ENCODE measurements around the gene ZIC3. TPM values are rescaled to one million over a fixed set of nuclear protein-coding genes. Genes with fewer than 3 reads are reported as not detected.

Gene ZIC3
- total RNA-seq, 1 donor from 2014 or later = not detected

DNA sequence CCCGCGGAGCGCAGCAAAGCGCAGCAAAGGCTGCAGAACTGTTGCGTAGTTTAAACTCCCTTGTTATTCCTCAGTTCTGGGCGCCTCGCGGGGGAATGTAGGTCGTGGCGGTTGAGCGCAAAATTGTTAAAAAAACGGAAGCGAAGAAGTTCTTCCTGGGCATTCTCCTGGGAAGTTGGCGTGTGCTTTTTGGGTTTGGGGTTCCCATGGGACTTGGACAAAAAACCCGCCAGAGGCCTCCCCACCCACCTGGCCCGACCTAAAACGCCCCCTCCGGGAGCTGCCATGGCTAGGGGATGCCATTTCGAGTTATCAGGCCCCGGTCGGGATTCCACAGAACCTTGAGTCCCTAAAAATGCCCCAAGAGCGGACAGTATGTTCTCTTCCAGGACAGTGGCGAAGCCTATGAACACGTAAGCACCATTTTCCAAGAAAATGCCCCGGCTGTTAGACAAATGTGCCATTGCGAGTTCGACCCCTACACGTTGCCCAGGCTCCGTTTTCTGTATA lies 8.9 kb downstream of the ZIC3 start:
- no peak overlapping the region for H3K4me3 ChIP-seq (ENCODE audit: low read depth, low read length)
- no peak for TF ChIP-seq CTCF (conservative IDR thresholded peaks at IDR 0.05; ENCODE audit: low read depth, low read length)
- DNase-seq (ENCODE audit: low read depth) = no peak

DNA sequence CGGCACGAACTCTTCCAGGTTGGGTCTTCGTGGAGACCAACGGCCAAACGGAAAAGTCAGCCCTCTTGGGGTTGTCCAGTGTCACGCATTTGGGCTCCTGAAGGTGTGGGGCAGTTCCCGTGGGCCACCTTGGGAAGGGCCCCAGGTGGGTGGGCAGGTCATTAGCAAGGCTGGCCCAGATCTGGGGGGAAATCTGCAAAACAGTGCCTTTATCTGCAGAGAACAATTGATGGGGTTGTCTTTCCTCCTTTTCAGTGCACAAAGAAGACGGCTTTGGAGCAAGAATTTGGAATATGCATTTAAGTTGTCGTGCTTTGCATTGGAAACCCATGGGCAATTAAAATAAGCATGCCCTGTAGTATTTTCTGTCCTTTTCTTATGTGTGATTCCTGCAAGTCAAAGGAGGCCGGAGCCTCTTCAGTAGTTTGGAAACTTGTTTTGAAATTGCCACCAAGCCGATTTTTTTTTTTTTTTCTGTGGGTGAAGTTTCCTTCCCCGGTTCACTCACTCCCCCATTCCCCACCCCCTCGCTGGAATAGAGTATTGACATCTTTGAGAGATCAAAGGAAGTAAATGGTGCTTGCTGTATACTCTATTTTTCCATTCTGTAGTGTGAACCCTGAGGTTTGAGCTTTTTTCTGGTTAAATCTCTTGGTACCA lies 9.8 kb downstream of the ZIC3 start:
- no peak for TF ChIP-seq CTCF (conservative IDR thresholded peaks at IDR 0.05; ENCODE audit: low read depth, low read length)
- no peak overlapping the region for H3K4me3 ChIP-seq (ENCODE audit: low read depth, low read length)
- no peak for DNase-seq (ENCODE audit: low read depth)

- H3K4me3 ChIP-seq (ENCODE audit: low read depth, low read length) = no peak overlapping the region
- no peak for DNase-seq (ENCODE audit: low read depth)
- TF ChIP-seq CTCF (conservative IDR thresholded peaks at IDR 0.05; ENCODE audit: low read depth, low read length) = no peak
Measured at GRCh38 chrX:137587151-137587550, 21.2 kb downstream of the ZIC3 start.

DNA sequence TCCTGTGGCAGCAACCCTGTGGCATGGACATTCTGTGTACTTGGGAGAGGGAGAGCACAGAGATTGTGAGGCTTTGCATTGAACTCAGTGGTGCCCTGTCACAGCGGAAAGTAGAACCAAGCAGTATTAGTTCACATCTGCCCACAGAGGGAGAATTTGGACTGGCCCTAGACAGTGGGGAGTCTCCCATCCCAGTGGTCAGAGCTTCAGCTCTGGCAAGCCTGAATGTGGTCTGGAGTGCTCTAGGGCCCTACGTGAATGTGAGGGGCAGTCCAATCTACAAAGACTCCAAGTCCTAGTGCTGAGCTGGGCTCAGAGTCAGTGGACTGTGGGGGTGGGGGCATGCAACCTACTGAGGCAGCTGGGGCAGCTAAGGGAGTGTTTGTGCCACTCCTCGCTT lies 34.8 kb downstream of the ZIC3 start:
- H3K4me3 ChIP-seq (ENCODE audit: low read depth, low read length) = no peak overlapping the region
- TF ChIP-seq CTCF (conservative IDR thresholded peaks at IDR 0.05; ENCODE audit: low read depth, low read length) = no peak
- DNase-seq (ENCODE audit: low read depth) = no peak

Data from epithelial cell of proximal tubule (primary cell).